Ovary (tissue), 3 donors: ENCODE measurements around the gene ATXN10.

Source experiments
- CTCF ChIP-seq, 3 donors: fragments of 450-650 bp in 2 of 3; fragments of 200-600 bp in 1 of 3; IDR thresholded peaks; one replicate each; pipeline versions ENCODE4 v1.5.1 to v1.8.0; 2016 to 2022; ENCODE audit warnings: antibody characterized with exemption in 3 of 3, mild to moderate bottlenecking in 1 of 3
- EP300 ChIP-seq: sonication (generic); formaldehyde crosslinking; IDR thresholded peaks from one replicate; pipeline ENCODE4 v1.6.1; 2017; ENCODE audit warnings: antibody characterized with exemption
- POLR2A ChIP-seq: fragments of 450-650 bp; IDR thresholded peaks from one replicate; pipeline ENCODE4 v1.6.1; 2017; ENCODE audit warnings: antibody characterized with exemption, mild to moderate bottlenecking, moderate library complexity
- donor health status: DM: no; HTN: no; CAD: no.

DNA sequence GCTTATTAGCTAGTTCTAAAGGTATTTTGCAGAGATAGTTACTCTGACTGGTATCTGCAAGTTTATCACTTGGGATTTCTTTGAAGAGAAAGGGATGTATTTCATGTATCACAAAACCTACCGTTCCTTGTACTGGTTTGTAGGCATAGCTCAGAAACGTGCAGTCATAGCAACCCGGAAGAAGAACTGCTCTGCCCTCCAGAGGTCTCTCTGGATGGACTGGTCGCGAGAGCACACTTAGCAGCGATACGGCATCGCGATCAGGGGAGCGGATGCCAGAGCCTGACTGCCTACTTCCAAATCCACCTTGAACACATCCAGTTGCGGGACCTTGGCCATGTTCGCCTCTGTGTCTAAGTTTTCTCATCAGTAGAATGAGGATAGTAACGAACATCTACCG is 162.0 kb downstream of the ATXN10 start:
- TF ChIP-seq CTCF (IDR thresholded peaks at IDR 0.05): no peak
- no peak for TF ChIP-seq POLR2A
- no peak for TF ChIP-seq EP300
